ENCODE results near the gene CROCC. TPM values are rescaled to one million over a fixed set of nuclear protein-coding genes. Genes with fewer than 3 reads are reported as not detected.

Gene CROCC
- polyA plus RNA-seq, 1 of the 3 experiments (the other 2 are of a cell fraction): 39.1 TPM

- no peak for TF ChIP-seq JUND (IDR thresholded peaks at IDR 0.05)
Observed at GRCh38 chr1:16973215-16973614, 51.5 kb downstream of the CROCC start (continued).

GRCh38 chr1:16975211-16975610, 53.5 kb downstream of the CROCC start:
- POLR2A ChIA-PET: no interaction called here
- CTCF ChIA-PET: interaction anchor here (1.1 to 1.4 kb wide), 3 partner anchors 8 to 15 kb away, joined by 3 to 5 read pairs (median 4); no protein-coding TSS in a partner anchor

More at GRCh38 chr1:16975211-16975610, 53.5 kb downstream of the CROCC start:
- Histone ChIP-seq H3F3A (replicated peaks; ENCODE audit: insufficient read depth) (peaks cover 7% of the 10 kb centered on the region), H3K27me3 (ENCODE audit: insufficient read depth) (no peaks in the 10 kb centered on the region), H3K9me2 (no peaks in the 10 kb centered on the region), H4K20me1 (ENCODE audit: insufficient read depth) (peaks cover 44% of the 10 kb centered on the region), H3K4me2 (no peak overlapping the region), H2AFZ (ENCODE audit: low read depth) (no peak overlapping the region), H3K9ac (no peak overlapping the region), H3K4me3 (ENCODE audit: low read depth in 2 of 2, low read length in 1 of 2) (no peak overlapping the region), H3K27ac (ENCODE audit: low read depth in 2 of 2, low read length in 1 of 2) (no peak overlapping the region; a peak in 1 of 4 replicates), H3K9me3 (no peaks in the 10 kb centered on the region), H3K4me1 (ENCODE audit: control insufficient read depth in 1 of 2, insufficient read depth in 2 of 2, low read depth in 1 of 2, low read length in 1 of 2) (peaks cover 12 to 53% of the 10 kb centered on the region in 2 experiments; a peak in 2 of 4 replicates), H3K79me2 (ENCODE audit: insufficient read depth) (peaks cover 50% of the 10 kb centered on the region), H3K36me3 (replicated peaks in 1 of 2; ENCODE audit: control insufficient read depth in 1 of 2, insufficient read depth in 2 of 2, low read length in 1 of 2) (peaks cover 8 to 23% of the 10 kb centered on the region in 2 experiments)
- WGBS (ENCODE audit: low lambda C conversion rate): no CpG with 5 or more reads among the region's 14 CpGs
- TF ChIP-seq ZBTB33 (IDR thresholded peaks at IDR 0.05; ENCODE audit: borderline replicate concordance, low read depth) (no peak), PBX3 (IDR thresholded peaks at IDR 0.05) (no peak), IRF3 (IDR thresholded peaks at IDR 0.05; ENCODE audit: low read depth, low read length) (no peak), SMC3 (IDR thresholded peaks at IDR 0.05; ENCODE audit: low read depth, low read length) (no peak)
- DNase-seq: no peak
